ENCODE results near the gene ZNF524. TPM values are rescaled to one million over a fixed set of nuclear protein-coding genes. Genes with fewer than 3 reads are reported as not detected.
"Not testable (repeated sequence)": the region's sequence is repeated elsewhere in the genome, so short reads cannot be mapped to it uniquely, and the experiment has no call there.

The ZNF524 gene
- total and polyA plus RNA-seq, 2 experiments from 2014 or later: 8.4 to 18.5 TPM

DNA sequence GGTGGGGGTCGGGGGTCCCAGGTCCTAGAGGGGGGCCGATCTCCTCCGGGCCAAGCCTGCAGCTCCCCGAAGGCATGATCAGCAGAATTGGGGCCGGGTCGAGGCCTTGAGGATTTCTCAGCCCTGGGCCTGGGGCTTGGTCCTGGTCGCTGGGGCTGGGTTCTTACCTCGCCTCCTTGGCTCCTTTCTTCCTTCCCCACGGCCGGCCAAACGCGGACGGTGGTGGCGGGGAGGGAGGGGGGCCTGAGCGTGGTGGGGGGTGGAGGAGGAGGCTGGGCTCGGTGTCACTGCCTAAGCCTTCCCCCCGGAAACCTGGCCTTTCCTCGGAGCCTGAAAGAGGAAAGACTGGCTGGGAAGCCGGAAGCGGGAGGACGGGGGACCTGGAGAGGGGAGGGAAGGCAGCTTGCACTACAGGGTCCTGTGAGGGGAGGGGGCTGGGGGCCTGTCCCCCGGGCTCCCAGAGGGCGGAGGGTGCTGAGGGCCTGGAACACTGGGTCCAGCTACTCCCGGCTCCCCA lies 19.4 kb upstream of the ZNF524 start, which contains the start of gene ZNF579:
Gene ZNF579 (minus strand): TSS at position 221 of the 517 bp plus-strand sequence. CDS start 1,209 bp downstream, outside the sequence.
- Histone ChIP-seq H3K36me3 (replicated peaks; ENCODE audit: insufficient read depth, low read depth) (no peaks in the 10 kb centered on the region), H3K9me3 (ENCODE audit: low read depth) (no peaks in the 10 kb centered on the region), H3K27me3 (no peaks in the 10 kb centered on the region), H3K27ac (peak within 1 kb of the TSS; percentile 97), H2AFZ (peak within 1 kb of the TSS; percentile 75), H3K4me3 (peak within 1 kb of the TSS; percentile 82), H3K9me2 (replicated peaks; ENCODE audit: insufficient read depth) (no peaks in the 10 kb centered on the region), H3K79me2 (peaks cover 23% of the 10 kb centered on the region), H4K20me1 (ENCODE audit: insufficient read depth, poor library complexity, severe bottlenecking) (no peaks in the 10 kb centered on the region), H3K4me2 (peak within 1 kb of the TSS; percentile 98), H3K4me1 (ENCODE audit: insufficient read depth) (peaks cover 6% of the 10 kb centered on the region)
- TF ChIP-seq EZH2 (IDR thresholded peaks at IDR 0.05; ENCODE audit: borderline replicate concordance): no peak
- TF ChIP-seq EZH2phosphoT487 (IDR thresholded peaks at IDR 0.05; ENCODE audit: low read depth, severe bottlenecking, unreplicated experiment): no peak
- TF ChIP-seq, protein P1, sequence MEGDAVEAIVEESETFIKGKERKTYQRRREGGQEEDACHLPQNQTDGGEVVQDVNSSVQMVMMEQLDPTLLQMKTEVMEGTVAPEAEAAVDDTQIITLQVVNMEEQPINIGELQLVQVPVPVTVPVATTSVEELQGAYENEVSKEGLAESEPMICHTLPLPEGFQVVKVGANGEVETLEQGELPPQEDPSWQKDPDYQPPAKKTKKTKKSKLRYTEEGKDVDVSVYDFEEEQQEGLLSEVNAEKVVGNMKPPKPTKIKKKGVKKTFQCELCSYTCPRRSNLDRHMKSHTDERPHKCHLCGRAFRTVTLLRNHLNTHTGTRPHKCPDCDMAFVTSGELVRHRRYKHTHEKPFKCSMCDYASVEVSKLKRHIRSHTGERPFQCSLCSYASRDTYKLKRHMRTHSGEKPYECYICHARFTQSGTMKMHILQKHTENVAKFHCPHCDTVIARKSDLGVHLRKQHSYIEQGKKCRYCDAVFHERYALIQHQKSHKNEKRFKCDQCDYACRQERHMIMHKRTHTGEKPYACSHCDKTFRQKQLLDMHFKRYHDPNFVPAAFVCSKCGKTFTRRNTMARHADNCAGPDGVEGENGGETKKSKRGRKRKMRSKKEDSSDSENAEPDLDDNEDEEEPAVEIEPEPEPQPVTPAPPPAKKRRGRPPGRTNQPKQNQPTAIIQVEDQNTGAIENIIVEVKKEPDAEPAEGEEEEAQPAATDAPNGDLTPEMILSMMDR (IDR thresholded peaks at IDR 0.05; ENCODE audit: poor library complexity): no peak
- WGBS (ENCODE audit: low lambda C conversion rate, missing lambda C conversion rate): 4% methylated on average over 15 of the region's 24 CpGs
- peak; percentile 92 for DNase-seq (ENCODE audit: low spot score)

DNA sequence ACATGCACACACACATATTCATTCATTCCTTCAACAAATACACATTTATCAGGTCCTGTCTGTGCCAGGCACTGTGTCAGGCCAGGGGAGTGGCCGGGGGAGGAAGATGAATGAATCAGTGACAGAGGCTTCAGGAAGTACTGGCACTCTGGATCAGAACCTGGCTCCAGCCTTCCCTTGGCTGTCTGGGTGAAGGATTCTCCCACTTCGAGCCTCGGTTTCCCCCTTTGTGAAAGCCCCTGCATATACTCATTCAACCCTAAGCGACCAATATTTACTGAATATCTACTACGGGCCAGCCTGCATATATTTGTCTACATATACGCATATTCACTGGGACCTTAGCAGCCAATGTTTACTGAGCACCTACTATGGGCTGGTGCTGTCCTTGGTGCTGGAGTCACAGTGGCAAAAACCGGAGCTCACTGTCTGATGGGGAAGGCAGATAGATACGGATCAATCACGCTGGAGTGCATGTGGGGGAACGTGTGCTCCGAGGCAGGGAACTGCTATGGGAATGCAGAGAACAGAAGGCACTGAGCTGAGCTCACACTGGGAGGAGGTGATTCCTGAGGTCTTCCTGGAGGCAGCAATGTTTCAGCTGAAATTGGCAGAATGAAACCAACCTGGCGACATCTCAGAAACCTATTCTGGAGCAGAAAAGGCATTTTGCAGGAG lies 18.8 kb upstream of the ZNF524 start:
- DNase-seq (ENCODE audit: low spot score): peak; percentile 50
- Histone ChIP-seq H3K9me2 (replicated peaks; ENCODE audit: insufficient read depth) (no peaks in the 10 kb centered on the region), H3K27me3 (no peaks in the 10 kb centered on the region), H3K4me3 (peak overlapping the region; percentile 78), H3K36me3 (replicated peaks; ENCODE audit: insufficient read depth, low read depth) (no peaks in the 10 kb centered on the region), H3K9me3 (ENCODE audit: low read depth) (no peaks in the 10 kb centered on the region), H3K27ac (peak overlapping the region; percentile 97), H3K4me1 (ENCODE audit: insufficient read depth) (peaks cover 7% of the 10 kb centered on the region), H3K4me2 (peak overlapping the region; percentile 98), H3K79me2 (peaks cover 23% of the 10 kb centered on the region), H2AFZ (peak overlapping the region; percentile 75), H4K20me1 (ENCODE audit: insufficient read depth, poor library complexity, severe bottlenecking) (no peaks in the 10 kb centered on the region)
- WGBS (ENCODE audit: low lambda C conversion rate, missing lambda C conversion rate): 29% methylated on average over 12 of the region's 12 CpGs
- TF ChIP-seq, protein P1 (IDR thresholded peaks at IDR 0.05; ENCODE audit: poor library complexity): no peak
- TF ChIP-seq EZH2phosphoT487 (IDR thresholded peaks at IDR 0.05; ENCODE audit: low read depth, severe bottlenecking, unreplicated experiment) (no peak), EZH2 (IDR thresholded peaks at IDR 0.05; ENCODE audit: borderline replicate concordance) (no peak)

GRCh38 chr19:55581823-55582223 lies 18.3 kb upstream of the ZNF524 start:
- Histone ChIP-seq H3K4me1 (ENCODE audit: insufficient read depth) (peaks cover 12% of the 10 kb centered on the region), H4K20me1 (ENCODE audit: insufficient read depth, poor library complexity, severe bottlenecking) (no peaks in the 10 kb centered on the region), H3K27ac (peak overlapping the region; percentile 97), H3K9me2 (replicated peaks; ENCODE audit: insufficient read depth) (no peaks in the 10 kb centered on the region), H3K4me2 (peak overlapping the region; percentile 98), H3K9me3 (ENCODE audit: low read depth) (no peaks in the 10 kb centered on the region), H3K79me2 (peaks cover 23% of the 10 kb centered on the region), H3K27me3 (no peaks in the 10 kb centered on the region), H3K36me3 (replicated peaks; ENCODE audit: insufficient read depth, low read depth) (no peaks in the 10 kb centered on the region), H3K4me3 (no peak overlapping the region), H2AFZ (no peak overlapping the region)
- no peak for TF ChIP-seq EZH2 (IDR thresholded peaks at IDR 0.05; ENCODE audit: borderline replicate concordance)
- TF ChIP-seq EZH2phosphoT487 (IDR thresholded peaks at IDR 0.05; ENCODE audit: low read depth, severe bottlenecking, unreplicated experiment): no peak
- TF ChIP-seq, protein P1 (IDR thresholded peaks at IDR 0.05; ENCODE audit: poor library complexity): no peak
- peak; percentile 27 for DNase-seq (ENCODE audit: low spot score)
- WGBS (ENCODE audit: low lambda C conversion rate, missing lambda C conversion rate): 15% methylated on average over 6 of the region's 6 CpGs

- not testable (repeated sequence) for H3K4me3 ChIP-seq; H3K9me3 ChIP-seq (ENCODE audit: low read depth); H4K20me1 ChIP-seq (ENCODE audit: insufficient read depth, poor library complexity, severe bottlenecking); H3K9me2 ChIP-seq (replicated peaks; ENCODE audit: insufficient read depth); H2AFZ ChIP-seq; DNase-seq (ENCODE audit: low spot score); H3K36me3 ChIP-seq (replicated peaks; ENCODE audit: insufficient read depth, low read depth); H3K27me3 ChIP-seq
- H3K79me2 ChIP-seq: peaks cover 23% of the 10 kb centered on the region
- H3K4me1 ChIP-seq (ENCODE audit: insufficient read depth): peaks cover 13% of the 10 kb centered on the region
- WGBS (ENCODE audit: low lambda C conversion rate, missing lambda C conversion rate): 85% methylated on average over 4 of the region's 4 CpGs
- peak overlapping the region; percentile 97 for H3K27ac ChIP-seq
- H3K4me2 ChIP-seq: peak overlapping the region; percentile 98
These were observed 17.8 kb upstream of the ZNF524 start for GRCh38 chr19:55582284-55582683.

DNA sequence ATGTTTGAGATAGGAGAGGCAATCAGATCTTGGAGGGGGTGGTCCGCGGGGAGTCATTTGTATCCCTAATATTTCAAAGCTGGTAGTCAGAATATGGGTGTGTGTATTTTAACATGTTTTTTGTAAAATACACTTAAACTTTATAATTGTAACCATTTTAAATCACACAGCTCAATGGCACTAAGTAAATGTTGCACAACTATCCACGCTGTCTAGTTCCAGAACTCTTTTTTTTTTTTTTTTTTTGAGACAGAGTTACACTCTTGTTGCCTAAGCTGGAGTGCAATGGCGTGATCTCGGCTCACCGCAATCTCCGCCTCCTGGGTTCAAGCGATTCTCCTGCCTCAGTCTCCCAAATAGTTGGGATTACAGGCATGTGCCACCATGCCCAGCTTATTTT lies 16.2 kb upstream of the ZNF524 start:
- H2AFZ ChIP-seq; H3K27me3 ChIP-seq; H3K4me3 ChIP-seq; DNase-seq (ENCODE audit: low spot score); H3K36me3 ChIP-seq (replicated peaks; ENCODE audit: insufficient read depth, low read depth); H3K4me2 ChIP-seq; H4K20me1 ChIP-seq (ENCODE audit: insufficient read depth, poor library complexity, severe bottlenecking); H3K9me2 ChIP-seq (replicated peaks; ENCODE audit: insufficient read depth); H3K9me3 ChIP-seq (ENCODE audit: low read depth); H3K27ac ChIP-seq: not testable (repeated sequence)
- 85% methylated on average over 8 of the region's 8 CpGs for WGBS (ENCODE audit: low lambda C conversion rate, missing lambda C conversion rate)
- peaks cover 23% of the 10 kb centered on the region for H3K79me2 ChIP-seq
- peaks cover 13% of the 10 kb centered on the region for H3K4me1 ChIP-seq (ENCODE audit: insufficient read depth)
